LNCaP clone FGC (cell line): ENCODE results near the gene ADM2.
"Not testable (repeated sequence)": the region's sequence is repeated elsewhere in the genome, so short reads cannot be mapped to it uniquely, and the experiment has no call there.

Experiments
- DNase-seq: peaks from one replicate; pipeline ENCODE4 v3.0.0-alpha.2; 2011; ENCODE audit warnings: low read depth
- H3K4me3 ChIP-seq: 2 replicates; pipeline ENCODE4 v1.5.1; 2011; ENCODE audit warnings: mild to moderate bottlenecking, low read depth, low read length, control low read depth
- CTCF ChIP-seq: IDR thresholded peaks from 2 replicates; pipeline ENCODE4 v1.5.1; 2012; ENCODE audit warnings: mild to moderate bottlenecking; ENCODE audit not compliant: control insufficient read depth, insufficient read depth; ENCODE audit errors: extremely low read depth

ADM2 gene

DNA sequence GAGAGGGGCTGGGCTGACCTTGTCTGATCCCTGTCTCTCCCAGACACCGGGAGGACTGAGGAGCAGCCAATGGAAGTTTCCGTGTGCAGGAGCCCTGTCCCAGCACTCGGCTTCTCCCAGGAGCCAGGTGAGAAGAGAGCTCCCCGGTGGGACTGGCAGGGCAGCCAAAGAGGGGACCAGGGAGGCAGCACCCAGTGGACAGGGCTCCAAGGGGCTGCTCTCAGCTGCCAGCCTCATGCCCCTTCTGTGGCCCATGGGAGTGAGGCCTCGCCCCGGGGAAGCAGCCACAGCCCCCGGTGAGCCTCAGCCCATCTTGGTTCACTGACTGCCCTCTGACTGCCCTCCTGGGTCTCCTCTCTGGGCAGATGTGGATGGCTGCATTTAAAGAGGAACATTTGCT is 37.3 kb downstream of the ADM2 start:
- no peak overlapping the region for H3K4me3 ChIP-seq
- no peak for TF ChIP-seq CTCF
- no peak for DNase-seq

DNA sequence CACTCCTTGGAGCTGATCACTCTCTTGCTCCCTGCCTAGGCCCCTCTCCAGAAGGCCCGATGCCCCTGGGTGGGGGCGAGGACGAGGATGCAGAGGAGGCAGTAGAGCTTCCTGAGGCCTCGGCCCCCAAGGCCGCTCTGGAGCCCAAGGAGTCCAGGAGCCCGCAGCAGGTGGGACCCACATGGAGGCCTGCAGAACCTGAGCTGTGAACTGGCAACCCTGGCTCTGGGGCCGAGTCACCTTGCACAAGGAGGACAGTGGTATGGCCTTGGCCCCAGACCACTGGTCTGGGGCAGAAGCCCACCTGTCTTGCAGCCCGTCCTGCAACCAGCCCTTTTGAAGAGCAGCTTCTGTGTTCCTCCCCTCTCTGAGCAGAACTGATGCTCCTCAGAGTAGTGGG is 37.8 kb downstream of the ADM2 start:
- no peak for DNase-seq
- no peak for TF ChIP-seq CTCF

GRCh38 chr22:50520184-50520583 is 38.8 kb downstream of the ADM2 start:
- DNase-seq, H3K4me3 ChIP-seq: not testable (repeated sequence)

More for the DNA sequence above, 37.8 kb downstream of the ADM2 start:
- H3K4me3 ChIP-seq: no peak overlapping the region

GRCh38 chr22:50520826-50521453 is 39.6 kb downstream of the ADM2 start:
- TF ChIP-seq CTCF: no peak
- no peak overlapping the region for H3K4me3 ChIP-seq
- DNase-seq: no peak

- no peak overlapping the region for H3K4me3 ChIP-seq
- no peak for TF ChIP-seq CTCF
- no peak for DNase-seq
Measured at GRCh38 chr22:50521710-50522109, 40.4 kb downstream of the ADM2 start.

DNA sequence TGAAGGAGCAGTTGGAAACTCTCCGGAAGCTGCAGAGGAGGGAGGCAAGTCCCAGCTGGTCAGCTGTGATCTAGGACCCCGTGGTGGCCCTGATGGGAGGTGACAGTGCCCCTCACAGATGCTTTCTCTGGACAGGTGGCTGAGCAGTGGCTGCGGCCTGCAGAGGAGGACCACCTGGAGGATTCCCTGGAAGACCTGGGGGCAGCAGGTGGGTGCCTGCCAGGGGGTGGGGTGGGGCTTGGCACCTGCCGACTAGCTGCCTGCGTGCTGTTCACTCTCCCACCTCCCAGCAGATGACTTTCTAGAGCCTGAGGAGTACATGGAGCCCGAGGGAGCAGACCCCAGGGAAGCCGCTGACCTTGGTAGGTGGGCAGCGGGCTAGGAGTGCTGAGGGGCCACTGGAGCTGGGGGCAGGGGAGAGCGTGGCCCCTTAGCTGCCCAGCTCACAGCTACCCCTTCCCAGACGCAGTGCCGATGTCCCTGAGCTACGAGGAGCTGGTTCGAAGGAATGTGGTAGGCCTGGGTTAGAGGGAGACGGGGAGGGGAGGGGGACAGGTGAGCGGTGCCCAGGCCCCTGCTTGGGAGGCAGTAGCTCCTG is 41.0 kb downstream of the ADM2 start:
- no peak overlapping the region for H3K4me3 ChIP-seq
- no peak for TF ChIP-seq CTCF
- DNase-seq: no peak

- DNase-seq: no peak
- TF ChIP-seq CTCF: no peak
- no peak overlapping the region for H3K4me3 ChIP-seq
Measured at GRCh38 chr22:50522806-50523438, 41.6 kb downstream of the ADM2 start.
